Ovary (tissue), 9 donors: ENCODE measurements around the gene PTTG1IP. TPM values are rescaled to one million over a fixed set of nuclear protein-coding genes. Genes with fewer than 3 reads are reported as not detected.
A peak's percentile ranks its signal among the peaks of the same experiment; 100 is the strongest.

Experiments
- DNase-seq, 5 donors: peaks; one replicate each; pipeline ENCODE4 v3.0.0-alpha.2; 2019 to 2020
- H3K27ac ChIP-seq, 2 donors: fragments of 200-600 bp; one replicate each; pipeline versions ENCODE4 v1.5.1 to v1.8.0; 2019 to 2022
- H3K27me3 ChIP-seq: fragments of 200-600 bp; one replicate; pipeline ENCODE4 v1.8.0; 2022
- H3K36me3 ChIP-seq: fragments of 200-600 bp; sonication (generic); one replicate; pipeline ENCODE4 v1.5.1; 2019
- H3K4me1 ChIP-seq: one replicate; pipeline ENCODE4 v1.8.1; 2013; ENCODE audit warnings: mild to moderate bottlenecking, moderate library complexity; ENCODE audit not compliant: insufficient read depth
- H3K4me3 ChIP-seq: fragments of 200-600 bp; sonication (generic); one replicate; pipeline ENCODE4 v1.5.1; 2017
- H3K9me3 ChIP-seq, 2 donors: fragments of 200-600 bp in 1 of 2; sonication (generic) in 1 of 2; one replicate each; pipeline versions ENCODE4 v1.5.1 to v1.8.1; 2013 to 2019; ENCODE audit warnings: mild to moderate bottlenecking in 1 of 2, moderate library complexity in 1 of 2
- EP300 ChIP-seq: sonication (generic); formaldehyde crosslinking; IDR thresholded peaks from one replicate; pipeline ENCODE4 v1.6.1; 2017; ENCODE audit warnings: antibody characterized with exemption
- POLR2A ChIP-seq: fragments of 450-650 bp; IDR thresholded peaks from one replicate; pipeline ENCODE4 v1.6.1; 2017; ENCODE audit warnings: antibody characterized with exemption, mild to moderate bottlenecking, moderate library complexity
- WGBS, 3 donors: extraction: QIAGEN DNeasy Blood & Tissue Kit in 1 of 3; methylation state at CpG; one replicate each; pipeline versions ENCODE4 v1.1.5 to v1.1.7; 2013 to 2017; 5-methylcytosine and 5-hydroxymethylcytosine counted together
- intact Hi-C, 4 donors: fragments of 100-400 bp; cut with DNase I; formaldehyde crosslinking; loops; one replicate each; pipeline versions ENCODE4 v1.11.0 to v1.15.1; 2022 to 2023
- polyA plus RNA-seq, 2 donors: library from polyadenylated mRNA; stranded (reverse); fragments of 200-250 nt in 1 of 2; fragments of 350-450 nt in 1 of 2; fragmentation: Illumina TruSeq in 1 of 2; extraction: RNeasy Lipid Tissue Mini Kit (QIAGEN cat#74804) in 1 of 2; gene quantifications; one replicate each; pipeline ENCODE4 v1.2.3, GENCODE V29; 2013 to 2014
- total RNA-seq, 7 donors: library from RNA; depleted of rRNA in 2 of 7; stranded (reverse); fragments of >200 nt in 2 of 7; fragmentation: NEBNext Ultra II Directional in 3 of 7; extraction: Animal tissue kit (Norgen Biotek cat#: 25700) in 3 of 7; gene quantifications; one replicate each; pipeline versions ENCODE4 v1.1.0 to v1.2.4, GENCODE V29; 2016 to 2023
- TF ChIP-seq, protein P1 (sequence below), 3 donors: fragments of 450-650 bp in 2 of 3; fragments of 200-600 bp in 1 of 3; IDR thresholded peaks; one replicate each; pipeline versions ENCODE4 v1.5.1 to v1.8.0; 2016 to 2022; ENCODE audit warnings: antibody characterized with exemption in 3 of 3, mild to moderate bottlenecking in 1 of 3
- donor health status: DM: no; HTN: no; CAD: no; lungs with moderate emphysema.
- donor health status: DM: no; HTN: no; CAD: no.
- donor health status: Bipolar disorder and iron deficiency.
- donor health status: DM: yes; HTN: yes; CAD: no.
- donor health status: DM: no; HTN: no; CAD: no.
- donor health status: DM: yes; HTN: yes; CAD: no.

PTTG1IP gene
- total and polyA plus RNA-seq, 9 donors = 133 to 420 (median 144) TPM

DNA sequence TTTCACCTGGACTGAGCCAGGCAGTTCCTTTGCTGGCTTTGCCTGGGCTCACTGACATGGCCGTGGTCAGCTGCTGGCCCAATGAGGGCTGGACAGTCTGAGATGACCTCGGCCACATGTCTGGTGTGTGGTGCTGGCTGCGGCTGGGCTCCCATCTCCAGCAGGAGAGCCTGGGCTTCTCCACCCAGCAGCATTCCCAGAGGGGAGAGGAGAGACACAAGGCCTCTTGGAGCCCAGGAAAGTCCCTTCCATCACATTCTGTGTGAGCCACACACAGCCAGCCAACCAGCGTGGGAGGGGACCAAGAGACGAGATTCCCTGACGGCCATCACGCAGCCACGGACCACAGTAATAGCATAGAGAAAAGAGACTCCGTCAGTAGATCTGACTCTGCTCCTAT is 34.5 kb downstream of the PTTG1IP start:
- no peaks in the 10 kb centered on the region for H3K27me3 ChIP-seq
- H3K4me3 ChIP-seq = no peak overlapping the region
- no peaks in the 10 kb centered on the region for H3K9me3 ChIP-seq
- intact Hi-C loops = no loop called here
- TF ChIP-seq, protein P1, sequence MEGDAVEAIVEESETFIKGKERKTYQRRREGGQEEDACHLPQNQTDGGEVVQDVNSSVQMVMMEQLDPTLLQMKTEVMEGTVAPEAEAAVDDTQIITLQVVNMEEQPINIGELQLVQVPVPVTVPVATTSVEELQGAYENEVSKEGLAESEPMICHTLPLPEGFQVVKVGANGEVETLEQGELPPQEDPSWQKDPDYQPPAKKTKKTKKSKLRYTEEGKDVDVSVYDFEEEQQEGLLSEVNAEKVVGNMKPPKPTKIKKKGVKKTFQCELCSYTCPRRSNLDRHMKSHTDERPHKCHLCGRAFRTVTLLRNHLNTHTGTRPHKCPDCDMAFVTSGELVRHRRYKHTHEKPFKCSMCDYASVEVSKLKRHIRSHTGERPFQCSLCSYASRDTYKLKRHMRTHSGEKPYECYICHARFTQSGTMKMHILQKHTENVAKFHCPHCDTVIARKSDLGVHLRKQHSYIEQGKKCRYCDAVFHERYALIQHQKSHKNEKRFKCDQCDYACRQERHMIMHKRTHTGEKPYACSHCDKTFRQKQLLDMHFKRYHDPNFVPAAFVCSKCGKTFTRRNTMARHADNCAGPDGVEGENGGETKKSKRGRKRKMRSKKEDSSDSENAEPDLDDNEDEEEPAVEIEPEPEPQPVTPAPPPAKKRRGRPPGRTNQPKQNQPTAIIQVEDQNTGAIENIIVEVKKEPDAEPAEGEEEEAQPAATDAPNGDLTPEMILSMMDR (IDR thresholded peaks at IDR 0.05) = no peak
- no peak for TF ChIP-seq POLR2A
- TF ChIP-seq EP300 = no peak
- 80 to 84% (median 83%) methylated on average over 9 of the region's 9 CpGs for WGBS, 3 donors
- no peak overlapping the region for H3K27ac ChIP-seq
- H3K4me1 ChIP-seq = no peaks in the 10 kb centered on the region
- H3K36me3 ChIP-seq = no peaks in the 10 kb centered on the region
- no peak for DNase-seq

DNA sequence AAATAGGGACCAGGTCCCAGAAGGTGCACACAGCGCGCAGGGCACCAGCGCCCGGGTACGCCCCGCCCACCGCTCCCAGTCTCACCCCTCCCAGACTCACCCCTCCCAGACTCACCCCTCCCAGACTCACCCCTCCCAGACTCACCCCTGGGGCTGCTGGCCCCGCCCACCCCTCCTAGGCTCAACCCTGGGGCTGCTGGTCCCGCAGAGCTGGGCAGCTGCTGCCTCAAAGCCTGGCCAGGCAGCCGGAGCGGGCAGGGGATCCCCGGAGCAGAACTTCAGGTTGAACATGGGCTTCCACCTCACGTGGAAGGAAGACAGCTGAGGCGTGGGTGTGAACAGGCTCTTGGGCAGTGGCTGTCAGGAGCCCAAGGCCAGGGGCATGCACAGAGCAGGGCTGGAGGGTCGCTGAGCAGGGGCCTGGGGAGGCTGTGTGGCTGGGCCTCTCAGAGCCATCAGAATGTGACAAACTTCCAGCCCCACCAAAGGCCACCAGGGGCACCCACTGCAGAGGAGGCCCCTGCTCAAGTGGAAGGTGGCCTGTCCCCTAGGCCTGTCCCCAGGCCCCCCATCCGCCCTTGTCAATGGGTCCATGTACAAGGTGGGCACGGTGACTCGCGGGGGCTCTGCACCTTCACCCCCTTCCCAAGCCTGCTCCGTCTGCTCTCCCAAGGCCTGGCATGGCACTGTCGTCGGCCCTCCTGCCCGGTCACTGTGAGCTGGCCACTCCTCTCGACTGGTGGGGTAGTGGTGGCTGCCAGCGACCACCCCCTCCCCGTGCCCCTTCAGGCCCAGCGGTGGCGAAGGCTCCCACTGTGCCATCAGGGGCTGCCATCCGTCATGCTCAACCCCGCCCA is 35.2 kb downstream of the PTTG1IP start:
- TF ChIP-seq EP300 (no peak), POLR2A (no peak)
- TF ChIP-seq, protein P1 (IDR thresholded peaks at IDR 0.05) = no peak
- no peak overlapping the region for H3K4me3 ChIP-seq
- no peaks in the 10 kb centered on the region for H3K36me3 ChIP-seq
- H3K9me3 ChIP-seq = no peaks in the 10 kb centered on the region
- no peak overlapping the region for H3K27ac ChIP-seq
- H3K27me3 ChIP-seq = no peaks in the 10 kb centered on the region
- intact Hi-C loops = no loop called here
- 81 to 88% (median 84%) methylated on average over 24 to 30 of the region's 30 CpGs for WGBS, 3 donors
- peak in 2 of 5 donors; percentile 7 to 11 for DNase-seq
- H3K4me1 ChIP-seq = no peaks in the 10 kb centered on the region

DNA sequence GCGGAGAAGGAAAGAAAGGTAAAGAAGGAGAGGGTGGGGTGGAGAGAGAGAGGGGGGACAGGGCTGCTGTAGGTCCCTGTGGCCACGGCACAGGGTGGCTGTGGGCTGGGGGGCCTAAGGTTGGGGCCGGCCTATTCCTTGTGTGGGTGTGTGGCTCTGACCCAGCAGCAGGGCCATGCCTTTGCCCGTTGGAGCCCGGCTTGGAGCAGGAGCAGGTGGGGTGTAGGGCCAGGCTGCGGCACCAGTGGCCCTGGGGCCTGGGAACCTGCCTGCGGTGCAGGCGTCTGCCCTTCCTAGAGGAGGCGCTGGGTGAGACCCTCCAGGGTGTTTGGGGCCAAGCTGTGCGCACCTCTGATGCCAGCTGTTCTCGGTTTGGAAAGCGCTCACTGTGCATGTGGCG is 36.0 kb downstream of the PTTG1IP start:
- no peaks in the 10 kb centered on the region for H3K27me3 ChIP-seq
- H3K4me1 ChIP-seq = no peaks in the 10 kb centered on the region
- H3K36me3 ChIP-seq = no peaks in the 10 kb centered on the region
- no peak overlapping the region for H3K4me3 ChIP-seq
- no peaks in the 10 kb centered on the region for H3K9me3 ChIP-seq
- DNase-seq = peak in 2 of 5 donors; percentile 9 to 10
- 87 to 90% (median 87%) methylated on average over 13 of the region's 13 CpGs for WGBS, 3 donors
- TF ChIP-seq POLR2A (no peak), EP300 (no peak)
- TF ChIP-seq, protein P1 (IDR thresholded peaks at IDR 0.05) = no peak
- intact Hi-C loops = no loop called here
- H3K27ac ChIP-seq = no peak overlapping the region

DNA sequence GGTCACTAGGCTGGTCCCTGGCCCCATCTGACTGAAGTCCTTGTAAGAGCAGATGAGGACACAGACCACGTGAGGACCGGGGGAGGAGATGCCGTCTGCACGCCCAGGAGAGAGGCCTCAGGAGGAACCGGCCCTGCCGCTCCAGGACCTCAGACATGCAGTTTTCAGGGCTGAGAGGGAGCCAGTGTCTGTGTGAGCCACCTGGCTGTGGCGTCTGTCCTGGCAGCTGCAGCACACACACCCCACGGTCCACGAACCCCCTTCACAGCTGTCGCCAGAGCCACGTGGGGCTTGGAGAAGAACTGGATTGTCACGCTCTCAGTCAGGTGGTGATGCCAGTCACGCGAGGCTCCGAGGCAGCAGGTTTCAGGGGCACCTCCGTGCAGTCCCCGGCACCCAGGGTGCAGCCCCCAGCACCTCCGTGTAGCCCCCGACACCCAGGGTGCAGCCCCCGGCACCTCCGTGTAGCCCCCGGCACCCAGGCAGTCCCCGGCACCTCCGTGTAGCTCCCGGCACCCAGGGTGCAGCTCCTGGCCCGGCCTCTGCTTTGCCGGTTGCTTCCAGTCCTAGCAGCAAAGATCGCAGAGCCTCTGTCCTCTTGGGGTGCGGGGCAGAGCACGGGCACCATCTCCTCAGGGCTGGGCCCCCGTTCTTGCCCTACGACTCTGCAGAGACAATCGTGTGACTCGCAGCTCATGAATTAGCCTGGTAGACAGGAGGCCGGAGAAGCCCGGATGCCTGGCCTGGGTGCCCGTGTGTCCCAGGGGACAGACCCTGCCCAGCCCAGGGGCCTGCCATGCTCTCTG is 36.6 kb downstream of the PTTG1IP start:
- H3K27me3 ChIP-seq = no peaks in the 10 kb centered on the region
- TF ChIP-seq POLR2A (no peak), EP300 (no peak)
- WGBS, 3 donors = 55 to 62% (median 57%) methylated on average over 33 to 37 of the region's 37 CpGs
- DNase-seq = peak in 2 of 5 donors; percentile 11 to 14
- H3K36me3 ChIP-seq = no peaks in the 10 kb centered on the region
- H3K27ac ChIP-seq = no peak overlapping the region
- intact Hi-C loops = no loop called here
- H3K4me1 ChIP-seq = no peaks in the 10 kb centered on the region
- H3K9me3 ChIP-seq = no peaks in the 10 kb centered on the region
- H3K4me3 ChIP-seq = no peak overlapping the region
